OCI-LY7 (cell line): ENCODE results near the gene RBMS1. TPM values are rescaled to one million over a fixed set of nuclear protein-coding genes. Genes with fewer than 3 reads are reported as not detected.

Source experiments
- BruUV-seq: library from RNA; stranded (reverse); fragments of 400-500 nt; replicated peaks from 2 replicates; lab custom pipeline; 2021; lab: Mats Ljungman, UMichigan
- CTCF ChIA-PET: fragments of 300-600 bp; sonication (Branson Sonifier 250); formaldehyde crosslinking; loops from one replicate; lab custom pipeline; 2022; ENCODE audit warnings: antibody characterized with exemption; ENCODE audit not compliant: unreplicated experiment; lab: Charles Lee
- POLR2A ChIA-PET: fragments of 300-600 bp; sonication (Branson Sonifier 250); formaldehyde crosslinking; loops from one replicate; lab custom pipeline; 2022; ENCODE audit warnings: antibody characterized with exemption; lab: Charles Lee
- DNase-seq: peaks from one replicate; pipeline ENCODE4 v3.0.0-alpha.2; 2015; ENCODE audit warnings: low spot score
- H2AFZ ChIP-seq: fragments of 200-600 bp; sonication (generic), shearing (Covaris generic); 2 replicates; pipeline ENCODE4 v1.6.1; 2014; ENCODE audit warnings: mild to moderate bottlenecking, antibody characterized with exemption, low read length, moderate library complexity
- H3K27ac ChIP-seq: fragments of 200-600 bp; sonication (generic); 2 replicates; pipeline ENCODE4 v1.5.1; 2014; ENCODE audit warnings: mixed run types, low read depth, mild to moderate bottlenecking, moderate library complexity, low read length, inconsistent platforms; ENCODE audit not compliant: poor library complexity, severe bottlenecking
- H3K36me3 ChIP-seq: fragments of 200-600 bp; sonication (generic); 2 replicates; pipeline ENCODE4 v1.6.1; 2014; ENCODE audit warnings: mild to moderate bottlenecking, antibody characterized with exemption, low read length, moderate library complexity, mixed read lengths; ENCODE audit not compliant: insufficient read depth
- H3K4me1 ChIP-seq: fragments of 200-600 bp; sonication (generic); 2 replicates; pipeline ENCODE4 v1.5.1; 2014; ENCODE audit warnings: mild to moderate bottlenecking, low read length; ENCODE audit not compliant: insufficient read depth, poor library complexity, severe bottlenecking
- H3K4me2 ChIP-seq: fragments of 200-600 bp; sonication (generic); 2 replicates; pipeline ENCODE4 v1.6.1; 2014; ENCODE audit warnings: mild to moderate bottlenecking, low read length
- H3K4me3 ChIP-seq: fragments of 200-600 bp; sonication (generic); 2 replicates; pipeline ENCODE4 v1.5.1; 2014; ENCODE audit warnings: mild to moderate bottlenecking, low read depth, low read length; ENCODE audit not compliant: poor library complexity, severe bottlenecking
- H3K79me2 ChIP-seq: fragments of 200-600 bp; sonication (generic); 2 replicates; pipeline ENCODE4 v1.6.1; 2016; ENCODE audit warnings: low read depth, mild to moderate bottlenecking, low read length, moderate library complexity, mixed read lengths; ENCODE audit not compliant: insufficient read depth
- H3K9me2 ChIP-seq: fragments of 200-600 bp; sonication (generic); 2 replicates; pipeline ENCODE4 v1.6.1; 2016; ENCODE audit warnings: mild to moderate bottlenecking, low read length, mixed read lengths; ENCODE audit not compliant: insufficient read depth
- H3K9me3 ChIP-seq: fragments of 200-600 bp; sonication (generic); 2 replicates; pipeline ENCODE4 v1.6.1; 2014; ENCODE audit warnings: mild to moderate bottlenecking, mixed run types, low read length, mixed read lengths
- H4K20me1 ChIP-seq: fragments of 200-600 bp; sonication (generic); 2 replicates; pipeline ENCODE4 v1.6.1; 2014; ENCODE audit warnings: mild to moderate bottlenecking, antibody characterized with exemption, low read length, moderate library complexity, mixed read lengths; ENCODE audit not compliant: insufficient read depth
- CTCF ChIP-seq: fragments of 200-600 bp; sonication (generic); conservative IDR thresholded peaks from 2 replicates; pipeline ENCODE4 v1.5.1; 2014; ENCODE audit warnings: mild to moderate bottlenecking, antibody characterized with exemption, low read length, moderate library complexity, mixed read lengths
- EZH2phosphoT487 ChIP-seq: fragments of 200-600 bp; sonication (generic); IDR thresholded peaks from 2 replicates; pipeline ENCODE4 v1.6.1; 2018; ENCODE audit warnings: low read depth, borderline replicate concordance, mild to moderate bottlenecking, mixed run types, antibody characterized with exemption, low read length, moderate library complexity, mixed read lengths
- intact Hi-C: fragments of 100-400 bp; cut with micrococcal nuclease; formaldehyde crosslinking; loops from one replicate; pipeline ENCODE4 v1.10.0; 2022; ENCODE audit not compliant: unreplicated experiment
- total RNA-seq, 2 experiments: library from RNA; depleted of rRNA in 1 of 2; stranded (reverse); fragments of >200 nt in 1 of 2; shearing (Covaris generic) in 1 of 2; gene quantifications; 2 replicates each; pipeline ENCODE4 v1.2.3, GENCODE V29; 2014 to 2022

RBMS1 gene
- total RNA-seq, 2 experiments from 2014 or later = 29.5 to 35.7 TPM

DNA sequence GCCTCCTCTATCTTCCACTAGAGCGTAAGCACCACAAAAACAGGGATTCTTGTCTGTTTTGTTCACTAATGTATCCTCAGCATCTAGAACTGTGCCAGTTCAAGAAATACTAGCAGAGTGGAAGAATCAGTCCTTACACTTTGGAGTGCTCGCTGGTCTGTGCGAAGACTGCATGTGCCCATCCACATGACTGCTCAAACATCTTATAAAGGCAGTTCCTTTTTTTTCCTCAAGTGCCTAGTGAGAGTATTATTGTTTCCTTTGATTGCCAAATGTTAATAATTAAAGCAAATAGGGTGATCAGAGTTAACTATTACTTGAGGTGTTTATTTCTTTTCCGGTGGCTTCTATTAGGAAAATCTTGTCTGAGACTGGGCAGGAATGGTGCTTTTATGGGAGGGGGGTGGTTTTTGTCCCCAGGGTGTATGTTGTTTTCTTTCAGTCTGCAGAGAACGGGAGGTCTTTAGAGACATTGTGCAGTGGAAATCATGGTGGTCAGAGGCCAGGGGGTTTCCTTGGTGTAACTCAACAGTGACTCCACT, 247.9 kb downstream of the RBMS1 start:
- no peak for DNase-seq
- Histone ChIP-seq H3K36me3 (no peaks in the 10 kb centered on the region), H3K9me3 (no peaks in the 10 kb centered on the region), H3K27ac (no peak overlapping the region), H3K79me2 (no peaks in the 10 kb centered on the region), H3K9me2 (no peaks in the 10 kb centered on the region), H3K4me1 (no peaks in the 10 kb centered on the region), H4K20me1 (no peaks in the 10 kb centered on the region), H2AFZ (no peak overlapping the region), H3K4me2 (no peak overlapping the region), H3K4me3 (no peak overlapping the region)
- intact Hi-C loops = no loop called here
- CTCF ChIA-PET = no interaction called here
- POLR2A ChIA-PET = no interaction called here
- BruUV-seq = no TSS peak
- no peak for TF ChIP-seq CTCF
- TF ChIP-seq EZH2phosphoT487 = no peak

DNA sequence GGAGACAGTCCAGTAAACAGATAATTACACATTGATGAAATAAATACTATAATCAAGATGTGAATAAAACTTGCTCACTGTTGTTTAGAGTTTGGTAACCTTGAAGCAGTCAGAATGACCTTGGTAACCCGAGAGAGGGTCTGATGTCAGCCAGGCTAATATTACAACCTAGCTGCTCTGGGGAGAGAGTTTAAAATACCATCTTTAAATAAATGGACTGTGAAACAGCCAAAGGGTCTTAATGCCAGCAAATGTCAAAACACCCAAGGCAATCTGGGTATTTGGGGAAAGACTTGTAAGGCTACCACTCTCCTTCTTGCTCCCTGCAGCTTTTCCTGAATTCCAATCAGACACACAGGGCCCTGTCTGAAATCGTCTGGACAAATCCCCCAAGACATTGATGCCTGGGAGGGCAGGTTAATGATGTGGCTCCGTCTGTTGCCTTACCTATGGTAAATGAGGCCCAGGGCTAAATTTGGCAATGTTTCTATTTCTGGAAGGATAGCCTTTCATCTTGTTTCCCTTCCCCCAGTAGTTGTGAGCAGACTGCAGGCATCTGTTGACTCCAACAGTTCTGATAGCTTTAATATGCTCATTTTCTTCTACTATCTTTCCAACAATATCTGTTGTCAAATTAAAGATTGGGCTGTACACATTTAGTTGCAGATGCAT, 250.6 kb downstream of the RBMS1 start:
- ChIA-PET CTCF (no interaction called here), POLR2A (interaction anchor here (0.6 kb wide), 1 partner anchor 130 kb away, joined by 3 read pairs; no protein-coding TSS in a partner anchor)
- H3K9me2 ChIP-seq = no peaks in the 10 kb centered on the region
- BruUV-seq = no TSS peak
- no peak overlapping the region for H2AFZ ChIP-seq
- TF ChIP-seq CTCF = no peak
- TF ChIP-seq EZH2phosphoT487 = no peak
- intact Hi-C loops = no loop called here
- H3K9me3 ChIP-seq = no peaks in the 10 kb centered on the region
- no peak overlapping the region for H3K4me2 ChIP-seq
- DNase-seq = no peak
- no peaks in the 10 kb centered on the region for H3K79me2 ChIP-seq
- H3K4me3 ChIP-seq = no peak overlapping the region
- H3K27ac ChIP-seq = no peak overlapping the region
- no peaks in the 10 kb centered on the region for H3K36me3 ChIP-seq
- H3K4me1 ChIP-seq = no peaks in the 10 kb centered on the region
- no peaks in the 10 kb centered on the region for H4K20me1 ChIP-seq
